GM18909 (cell line): ENCODE data around the gene PIEZO2.
"Not testable (repeated sequence)": the region's sequence is repeated elsewhere in the genome, so short reads cannot be mapped to it uniquely, and the experiment has no call there.

Experiments
- ATAC-seq: cut with Tn5 transposase; IDR thresholded peaks from one replicate; pipeline ENCODE4 v1.9.1; 2021; ENCODE audit warnings: mild to moderate bottlenecking; ENCODE audit not compliant: unreplicated experiment, poor library complexity

PIEZO2 gene

GRCh38 chr18:11153097-11153496, 3.7 kb upstream of the PIEZO2 start:
- no peak for ATAC-seq

GRCh38 chr18:11150271-11150615, 874 bp upstream of the PIEZO2 start:
- ATAC-seq = no peak

- no peak for ATAC-seq
Measured at GRCh38 chr18:11148680-11149440, 509 bp downstream of the PIEZO2 start.

GRCh38 chr18:11147962-11148679, 1.2 kb downstream of the PIEZO2 start:
- no peak for ATAC-seq

- ATAC-seq = no peak
Measured at GRCh38 chr18:11147371-11147951, 1.9 kb downstream of the PIEZO2 start.

DNA sequence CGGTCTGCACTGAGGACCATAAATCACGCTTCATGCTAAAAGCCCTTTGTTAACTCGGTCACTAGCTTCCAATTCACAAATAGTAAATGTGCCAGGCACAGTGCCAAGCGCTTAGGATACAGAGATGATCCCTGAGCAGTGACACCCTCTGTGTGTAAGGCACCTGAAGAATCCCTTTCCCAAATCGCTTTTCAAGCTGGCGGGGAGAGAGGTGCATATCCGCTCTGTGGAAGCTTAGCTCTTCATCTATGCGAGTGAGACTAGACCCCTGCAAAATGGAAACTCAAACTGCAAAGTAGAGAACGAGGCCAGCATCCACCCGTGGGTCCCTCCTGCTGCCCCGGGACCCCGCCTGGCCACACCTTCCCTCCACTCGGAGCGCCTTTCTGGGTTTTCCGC, 2.4 kb downstream of the PIEZO2 start:
- no peak for ATAC-seq

DNA sequence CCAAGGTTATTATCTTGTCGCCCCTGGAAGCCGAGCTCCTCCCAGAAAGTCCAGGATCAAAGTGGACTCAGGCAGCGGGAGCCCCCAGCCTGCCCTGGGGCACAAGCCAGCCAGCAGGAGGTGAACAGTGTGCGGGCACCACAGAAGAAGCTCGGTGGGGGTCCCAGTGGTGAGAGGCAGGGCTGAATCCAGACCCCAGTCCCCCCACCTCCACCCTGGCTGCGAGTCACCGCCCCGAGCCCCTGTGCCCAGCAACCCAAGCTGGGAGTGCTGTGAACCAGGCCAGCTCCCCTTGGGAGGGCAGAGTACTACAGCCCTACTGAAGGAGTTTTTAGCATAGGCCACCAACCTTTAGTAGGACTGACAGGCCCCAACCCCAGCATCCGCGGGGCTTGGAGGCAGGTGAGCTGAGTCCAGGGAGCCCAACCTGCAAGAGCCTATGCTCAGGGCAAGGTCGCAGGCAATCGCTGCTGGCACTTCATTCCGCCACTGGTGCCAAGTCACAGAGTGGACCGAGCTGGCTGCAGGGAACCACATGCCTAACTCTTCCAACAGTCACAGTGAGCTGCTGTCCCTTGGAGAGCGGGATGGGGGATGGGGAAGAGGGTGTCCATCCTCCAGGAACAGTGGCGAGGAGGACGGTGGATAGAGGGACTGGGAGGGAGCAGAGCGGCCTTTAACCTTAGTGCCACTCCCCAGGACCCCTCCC, 3.0 kb downstream of the PIEZO2 start:
- ATAC-seq = no peak

DNA sequence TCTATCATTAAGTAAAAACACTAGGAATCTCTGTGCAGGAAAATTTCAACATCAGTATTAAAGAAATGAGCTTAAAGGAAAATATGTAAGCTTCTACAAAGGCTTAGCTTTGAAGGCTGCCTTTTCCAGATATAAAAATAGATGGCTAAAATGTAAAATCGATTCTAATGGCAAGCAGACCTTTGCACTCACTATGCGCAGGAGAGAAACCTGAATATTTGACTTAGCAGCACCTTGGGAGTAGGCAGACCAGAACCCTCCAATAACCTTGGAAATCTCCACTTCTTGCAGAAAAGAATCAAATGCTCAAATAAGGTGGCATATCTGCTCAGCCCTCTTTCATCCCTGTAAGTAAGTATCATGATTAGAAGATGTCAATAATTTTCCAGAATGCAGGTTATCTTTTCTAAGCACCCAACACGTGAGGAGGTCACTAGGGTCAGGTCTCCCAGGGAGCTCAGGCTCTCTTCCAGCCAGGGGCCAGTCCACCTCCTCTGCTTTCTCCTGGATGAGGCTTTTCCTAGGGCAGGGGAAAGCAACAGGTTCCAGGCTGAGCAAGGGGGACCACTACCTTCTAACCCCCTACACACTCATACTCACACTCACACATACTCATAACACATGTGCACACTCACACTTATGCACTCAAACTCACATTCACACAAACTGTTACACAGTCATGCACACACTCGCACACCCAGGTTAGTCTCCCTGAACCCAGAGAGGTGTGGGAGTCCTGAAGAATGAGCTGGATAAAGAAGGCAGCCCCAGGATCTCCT, 3.8 kb downstream of the PIEZO2 start:
- ATAC-seq = no peak

DNA sequence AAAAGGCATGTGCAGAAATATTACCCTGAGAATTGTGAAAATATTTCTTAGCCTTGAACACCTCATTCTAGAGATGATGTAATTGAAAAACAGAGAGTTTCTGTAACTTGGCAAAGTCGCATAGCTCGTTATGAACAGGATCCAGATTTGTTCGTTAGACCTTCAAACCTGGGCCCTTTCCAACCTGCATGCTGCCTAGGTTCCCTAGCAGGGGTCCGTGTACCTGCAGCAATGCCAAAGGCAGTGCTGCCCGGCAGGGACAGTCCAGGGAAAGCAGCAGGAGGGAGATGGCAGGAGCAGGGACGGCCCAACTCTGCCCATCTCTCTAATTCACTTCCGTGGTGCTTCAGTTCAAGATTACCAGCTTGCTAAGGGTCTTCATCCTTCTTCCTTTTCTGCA, 12.0 kb downstream of the PIEZO2 start:
- ATAC-seq = no peak

- ATAC-seq = no peak
Measured at GRCh38 chr18:11136241-11136640, 13.1 kb downstream of the PIEZO2 start.

GRCh38 chr18:11134940-11135339, 14.4 kb downstream of the PIEZO2 start:
- no peak for ATAC-seq

- not testable (repeated sequence) for ATAC-seq
Measured at GRCh38 chr18:11129059-11129458, 20.3 kb downstream of the PIEZO2 start.

GRCh38 chr18:11125492-11126315, 23.7 kb downstream of the PIEZO2 start:
- no peak for ATAC-seq

GRCh38 chr18:11124054-11124453, 25.3 kb downstream of the PIEZO2 start:
- ATAC-seq = no peak

GRCh38 chr18:11121443-11121849, 27.9 kb downstream of the PIEZO2 start:
- ATAC-seq = no peak

GRCh38 chr18:11119959-11120587, 29.3 kb downstream of the PIEZO2 start:
- ATAC-seq = no peak

DNA sequence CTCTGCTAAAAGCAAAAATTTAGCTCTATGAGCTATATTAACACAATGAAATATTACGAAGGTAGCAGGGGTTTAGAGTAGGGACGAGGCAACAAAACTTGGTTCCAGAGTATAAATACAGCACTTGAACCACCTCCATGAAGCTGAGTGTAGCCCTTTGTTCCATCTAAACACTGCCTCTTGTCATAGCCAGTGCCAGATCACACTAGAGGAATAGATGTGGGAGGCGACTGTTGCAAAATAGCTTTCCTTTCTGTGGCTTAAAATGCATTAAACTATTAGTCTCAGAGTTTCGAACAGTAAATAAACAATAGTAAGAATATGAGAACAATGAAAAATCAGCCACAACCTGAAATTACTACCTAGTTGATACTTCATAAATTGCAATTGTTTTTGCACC, 29.8 kb downstream of the PIEZO2 start:
- no peak for ATAC-seq

DNA sequence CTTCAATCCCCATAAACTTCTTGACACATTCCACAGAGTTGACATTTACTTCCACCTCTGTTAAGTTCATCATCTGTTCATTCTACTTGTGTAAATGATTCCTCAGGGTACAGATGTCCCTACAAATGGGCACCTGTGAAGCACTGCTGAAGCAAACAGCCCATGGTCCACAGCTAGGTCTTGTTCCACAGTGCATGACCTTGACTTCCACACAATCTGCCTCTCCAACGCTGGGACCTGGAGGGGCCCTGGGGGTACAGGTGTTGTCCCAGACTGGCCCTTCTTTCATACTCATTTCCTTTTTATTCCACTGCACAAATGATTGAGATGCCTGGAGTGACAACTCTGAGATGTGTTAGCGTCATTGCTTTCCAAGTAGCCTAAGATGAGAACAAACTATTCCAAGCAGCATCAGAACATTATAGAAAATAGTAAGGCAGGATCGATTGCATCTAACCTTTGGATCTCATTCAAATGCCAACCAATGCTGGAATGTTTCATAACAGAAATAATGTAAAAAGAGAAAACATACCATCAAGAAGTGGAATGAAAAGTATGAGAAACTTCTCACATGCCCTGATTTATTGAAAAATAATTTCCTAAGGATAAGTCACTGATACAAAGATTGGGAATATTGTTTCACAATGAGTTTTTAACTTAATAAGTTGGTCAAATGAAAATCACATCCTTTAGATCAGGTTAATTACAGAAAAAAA, 31.2 kb downstream of the PIEZO2 start:
- ATAC-seq = no peak
